GM12891 (cell line): ENCODE measurements around the gene PDE8A.

Source experiments
- DNase-seq: peaks from one replicate; pipeline ENCODE4 v3.0.0; 2011; ENCODE audit warnings: low spot score; ENCODE audit not compliant: insufficient read length
- FAIRE-seq: peaks from 2 replicates; lab custom pipeline; 2011; peaks lifted over from hg19 to GRCh38; lab: Jason Lieb, UNC
- PAX5 ChIP-seq: IDR thresholded peaks from 2 replicates; pipeline ENCODE4 v1.6.1; 2011; ENCODE audit warnings: low read length, moderate library complexity, mild to moderate bottlenecking; ENCODE audit not compliant: insufficient read depth, severe bottlenecking
- POLR2A ChIP-seq: IDR thresholded peaks from 2 replicates; pipeline ENCODE4 v1.6.1; 2011; ENCODE audit warnings: low read depth, low read length, control low read depth
- POLR2AphosphoS5 ChIP-seq: IDR thresholded peaks from 2 replicates; pipeline ENCODE4 v1.6.1; 2011; ENCODE audit warnings: low read depth, low read length, control low read depth
- POU2F2 ChIP-seq: IDR thresholded peaks from 2 replicates; pipeline ENCODE4 v1.6.1; 2011; ENCODE audit warnings: low read depth, mild to moderate bottlenecking, control low read depth, low read length, moderate library complexity
- SPI1 ChIP-seq: IDR thresholded peaks from 2 replicates; pipeline ENCODE4 v1.6.1; 2011; ENCODE audit warnings: low read depth, low read length, control low read depth
- TAF1 ChIP-seq: IDR thresholded peaks from 2 replicates; pipeline ENCODE4 v1.6.1; 2011; ENCODE audit warnings: low read depth, low read length, control low read depth

PDE8A gene

GRCh38 chr15:84946772-84947489, 34.7 kb upstream of the PDE8A start:
- no peak for DNase-seq
- FAIRE-seq, result no peak
- no peak for TF ChIP-seq POLR2A
- no peak for TF ChIP-seq SPI1
- no peak for TF ChIP-seq PAX5
- TF ChIP-seq POU2F2, result no peak
- TF ChIP-seq POLR2AphosphoS5, result no peak
- TF ChIP-seq TAF1, result no peak

GRCh38 chr15:84947947-84948830, 33.5 kb upstream of the PDE8A start:
- FAIRE-seq (no peak), DNase-seq (no peak)
- TF ChIP-seq POU2F2 (no peak), POLR2A (no peak), PAX5 (no peak), TAF1 (no peak), SPI1 (no peak)

- DNase-seq (no peak), FAIRE-seq (no peak)
- TF ChIP-seq PAX5 (no peak), POLR2AphosphoS5 (no peak), POLR2A (no peak), POU2F2 (no peak), TAF1 (no peak), SPI1 (no peak)
These were observed 32.6 kb upstream of the PDE8A start for GRCh38 chr15:84949043-84949442.

GRCh38 chr15:84949845-84950569, 31.6 kb upstream of the PDE8A start:
- FAIRE-seq (no peak), DNase-seq (no peak)
- TF ChIP-seq TAF1, result no peak

GRCh38 chr15:84950570-84951111, 31.0 kb upstream of the PDE8A start:
- no peak for FAIRE-seq
- TF ChIP-seq SPI1, result no peak
- TF ChIP-seq POLR2A, result no peak
- no peak for TF ChIP-seq POU2F2
- no peak for TF ChIP-seq PAX5
- no peak for TF ChIP-seq TAF1
- no peak for TF ChIP-seq POLR2AphosphoS5
- no peak for DNase-seq

GRCh38 chr15:84951736-84952135, 29.9 kb upstream of the PDE8A start:
- DNase-seq, result no peak
- TF ChIP-seq POLR2AphosphoS5 (no peak), PAX5 (no peak), POU2F2 (no peak), SPI1 (no peak), TAF1 (no peak), POLR2A (no peak)
- FAIRE-seq, result no peak

GRCh38 chr15:84953136-84953535, 28.5 kb upstream of the PDE8A start:
- TF ChIP-seq TAF1, result no peak
- DNase-seq (no peak), FAIRE-seq (no peak)

GRCh38 chr15:84953726-84954125, 27.9 kb upstream of the PDE8A start:
- no peak for FAIRE-seq
- TF ChIP-seq POU2F2 (no peak), POLR2A (no peak), SPI1 (no peak), PAX5 (no peak), POLR2AphosphoS5 (no peak)
- no peak for DNase-seq

GRCh38 chr15:84955089-84955848, 26.4 kb upstream of the PDE8A start:
- TF ChIP-seq TAF1 (no peak), POLR2A (no peak)
- DNase-seq (no peak), FAIRE-seq (no peak)
